HCT116 (cell line): ENCODE data around the gene SGSH. TPM values are rescaled to one million over a fixed set of nuclear protein-coding genes. Genes with fewer than 3 reads are reported as not detected.

Source experiments
- ATAC-seq: fragments of 200-7000 bp; cut with Tn5 transposase; 2 replicates; pipeline ENCODE4 v1.9.1; 2020; ENCODE audit warnings: mild to moderate bottlenecking, moderate library complexity
- BruUV-seq: library from RNA; stranded (reverse); fragments of 400-500 nt; replicated peaks from 2 replicates; lab custom pipeline; 2021; lab: Mats Ljungman, UMichigan
- CTCF ChIA-PET: fragments of 300-600 bp; sonication (Branson Sonifier 250); formaldehyde crosslinking; loops from one replicate; lab custom pipeline; 2021; ENCODE audit warnings: antibody characterized with exemption; lab: Charles Lee
- POLR2A ChIA-PET: fragments of 300-600, 350-600 bp; sonication (Branson Sonifier 250); formaldehyde crosslinking; loops from one replicate; lab custom pipeline; 2021; ENCODE audit warnings: antibody characterized with exemption; lab: Charles Lee
- RAD21 ChIA-PET, 2 experiments: fragments of 300-600 bp; sonication (Branson Sonifier 250); formaldehyde crosslinking; loops; one replicate each; lab custom pipeline; 2023; ENCODE audit warnings: low total read pairs in 2 of 2; ENCODE audit not compliant: uncharacterized antibody in 2 of 2, unreplicated experiment in 2 of 2, low non-redundant PET in 1 of 2; lab: Charles Lee
- DNase-seq: peaks from one replicate; pipeline ENCODE4 v3.0.0-alpha.2; 2010; ENCODE audit warnings: low read depth, low spot score
- H2AFZ ChIP-seq: fragments of 200-600 bp; shearing (Covaris generic), sonication (generic); 2 replicates; pipeline ENCODE4 v1.6.1; 2017; ENCODE audit warnings: low read depth, mixed run types, mixed read lengths, antibody characterized with exemption, low read length; ENCODE audit not compliant: poor library complexity, severe bottlenecking
- H3K27ac ChIP-seq: 2 replicates; pipeline ENCODE4 v1.5.1; 2012; ENCODE audit warnings: low read depth, low read length
- H3K27me3 ChIP-seq: fragments of 200-600 bp; sonication (generic); 2 replicates; pipeline ENCODE4 v1.6.1; 2016; ENCODE audit warnings: mixed run types, low read length, mixed read lengths; ENCODE audit not compliant: insufficient read depth
- H3K36me3 ChIP-seq, 2 experiments: fragments of 200-500 bp in 1 of 2; fragments of 200-600 bp in 1 of 2; sonication (Bioruptor generic) in 1 of 2; sonication (generic) in 1 of 2; 2 replicates each; pipeline versions ENCODE4 v1.5.1 to v1.6.1; 2014 to 2016; ENCODE audit warnings: low read length in 2 of 2, inconsistent platforms in 1 of 2, mixed read lengths in 1 of 2, mixed run types in 1 of 2; ENCODE audit not compliant: insufficient read depth in 2 of 2, control insufficient read depth in 1 of 2
- H3K4me1 ChIP-seq, 2 experiments: fragments of 200-600 bp in 1 of 2; sonication (generic) in 1 of 2; 2 replicates each; pipeline versions ENCODE4 v1.5.1 to v1.6.1; 2012 to 2017; ENCODE audit warnings: low read length in 2 of 2, inconsistent platforms in 1 of 2, mild to moderate bottlenecking in 1 of 2, mixed read lengths in 1 of 2, mixed run types in 1 of 2, moderate library complexity in 1 of 2; ENCODE audit not compliant: insufficient read depth in 2 of 2, control insufficient read depth in 1 of 2
- H3K4me2 ChIP-seq: fragments of 200-600 bp; sonication (generic); 2 replicates; pipeline ENCODE4 v1.6.1; 2017; ENCODE audit warnings: mixed run types, low read length, mixed read lengths
- H3K4me3 ChIP-seq, 2 experiments: fragments of 200-600 bp in 1 of 2; sonication (generic) in 1 of 2; replicated peaks in 1 of 2; 2 replicates each; pipeline ENCODE4 v1.5.1; 2011 to 2016; ENCODE audit warnings: low read length in 2 of 2, control low read depth in 1 of 2, low read depth in 1 of 2, mild to moderate bottlenecking in 1 of 2, mixed read lengths in 1 of 2, mixed run types in 1 of 2
- H3K79me2 ChIP-seq: fragments of 200-600 bp; sonication (generic); 2 replicates; pipeline ENCODE4 v1.6.1; 2017; ENCODE audit warnings: mild to moderate bottlenecking, mixed run types, low read length, moderate library complexity, mixed read lengths; ENCODE audit not compliant: insufficient read depth
- H3K9ac ChIP-seq: fragments of 200-600 bp; sonication (generic); 2 replicates; pipeline ENCODE4 v1.6.1; 2016; ENCODE audit warnings: low read length, mixed read lengths
- H3K9me2 ChIP-seq: fragments of 200-600 bp; sonication (generic), shearing (Covaris generic); 2 replicates; pipeline ENCODE4 v1.6.1; 2017; ENCODE audit warnings: mixed run types, mild to moderate bottlenecking, moderate library complexity; ENCODE audit not compliant: insufficient read depth
- H3K9me3 ChIP-seq, 2 experiments: fragments of 200-500 bp in 1 of 2; fragments of 200-600 bp in 1 of 2; sonication (Bioruptor generic) in 1 of 2; sonication (generic) in 1 of 2; 2 replicates each; pipeline ENCODE4 v1.6.1; 2014 to 2017; ENCODE audit warnings: low read length in 2 of 2, mixed read lengths in 2 of 2, inconsistent platforms in 1 of 2, low read depth in 1 of 2, mild to moderate bottlenecking in 1 of 2, mixed run types in 1 of 2, moderate library complexity in 1 of 2; ENCODE audit not compliant: control insufficient read depth in 1 of 2, insufficient read depth in 1 of 2
- H4K20me1 ChIP-seq: fragments of 200-600 bp; sonication (generic), shearing (Covaris generic); 2 replicates; pipeline ENCODE4 v1.6.1; 2017; ENCODE audit warnings: mixed run types, mild to moderate bottlenecking, moderate library complexity; ENCODE audit not compliant: insufficient read depth
- CBX3 ChIP-seq: IDR thresholded peaks from 2 replicates; pipeline ENCODE4 v1.6.1; 2012; ENCODE audit warnings: low read depth
- CEBPB ChIP-seq: IDR thresholded peaks from 2 replicates; pipeline ENCODE4 v1.6.1; 2012; ENCODE audit warnings: low read depth
- CTCF ChIP-seq, 3 experiments: fragments of 200-600 bp in 1 of 3; sonication (generic) in 1 of 3; IDR thresholded peaks in 2 of 3; conservative IDR thresholded peaks in 1 of 3; 2 replicates each; pipeline ENCODE4 v1.5.1; 2012 to 2017; ENCODE audit warnings: low read depth in 2 of 3, low read length in 2 of 3, antibody characterized with exemption in 1 of 3, borderline replicate concordance in 1 of 3, control low read depth in 1 of 3, mild to moderate bottlenecking in 1 of 3, mixed read lengths in 1 of 3, mixed run types in 1 of 3, moderate library complexity in 1 of 3; ENCODE audit not compliant: insufficient read depth in 1 of 3
- EGR1 ChIP-seq: IDR thresholded peaks from 2 replicates; pipeline ENCODE4 v1.6.1; 2012; ENCODE audit warnings: low read depth
- EZH2phosphoT487 ChIP-seq: fragments of 200-600 bp; IDR thresholded peaks from 2 replicates; pipeline ENCODE4 v1.6.1; 2018; ENCODE audit warnings: antibody characterized with exemption, borderline replicate concordance
- JUND ChIP-seq: IDR thresholded peaks from 2 replicates; pipeline ENCODE4 v1.6.1; 2012
- MAX ChIP-seq: IDR thresholded peaks from 2 replicates; pipeline ENCODE4 v1.6.1; 2012
- POLR2A ChIP-seq: IDR thresholded peaks from 2 replicates; pipeline ENCODE4 v1.7.0; 2011; ENCODE audit warnings: borderline replicate concordance; ENCODE audit not compliant: insufficient read depth, insufficient read length; ENCODE audit errors: extremely low read depth
- POLR2AphosphoS5 ChIP-seq: IDR thresholded peaks from 2 replicates; pipeline ENCODE4 v1.6.1; 2011; ENCODE audit warnings: mild to moderate bottlenecking, low read depth, low read length, moderate library complexity
- RAD21 ChIP-seq: IDR thresholded peaks from 2 replicates; pipeline ENCODE4 v1.6.1; 2012; ENCODE audit warnings: low read depth, mild to moderate bottlenecking
- SIN3A ChIP-seq: IDR thresholded peaks from 2 replicates; pipeline ENCODE4 v1.6.1; 2012; ENCODE audit warnings: low read depth
- SP1 ChIP-seq: IDR thresholded peaks from 2 replicates; pipeline ENCODE4 v1.6.1; 2012; ENCODE audit warnings: low read depth
- SRF ChIP-seq: IDR thresholded peaks from 2 replicates; pipeline ENCODE4 v1.6.1; 2012; ENCODE audit warnings: low read depth
- TCF7L2 ChIP-seq: IDR thresholded peaks from 2 replicates; pipeline ENCODE4 v1.7.0; 2011; ENCODE audit warnings: borderline replicate concordance, inconsistent platforms; ENCODE audit not compliant: insufficient read depth, insufficient read length; ENCODE audit errors: extremely low read depth
- YY1 ChIP-seq: IDR thresholded peaks from 2 replicates; pipeline ENCODE4 v1.6.1; 2011; ENCODE audit warnings: low read length, low read depth, moderate library complexity, mild to moderate bottlenecking; ENCODE audit not compliant: insufficient replicate concordance; ENCODE audit errors: extremely low read depth
- ZBTB33 ChIP-seq: IDR thresholded peaks from 2 replicates; pipeline ENCODE4 v1.6.1; 2011; ENCODE audit warnings: mild to moderate bottlenecking, low read length, moderate library complexity; ENCODE audit not compliant: insufficient replicate concordance; ENCODE audit errors: extremely low read depth
- ZFX ChIP-seq: fragments of 450-650 bp; IDR thresholded peaks from 2 replicates; pipeline ENCODE4 v1.6.1; 2017
- intact Hi-C: fragments of 100-400 bp; cut with micrococcal nuclease; formaldehyde crosslinking; loops from 2 replicates; pipeline ENCODE4 v1.10.0; 2022
- total RNA-seq: library from RNA; stranded (reverse); gene quantifications from one replicate; pipeline ENCODE4 v1.2.1, GENCODE V29; 2021; ENCODE audit not compliant: unreplicated experiment

The SGSH gene
- total RNA-seq, 1 experiment from 2014 or later = 34.4 TPM

- ChIA-PET CTCF (no interaction called here), POLR2A (no interaction called here), RAD21 (no interaction called here)
- H3K4me2 ChIP-seq = peak overlapping the region; percentile 21; the same call in 1 of the 2 replicates
- H4K20me1 ChIP-seq = no peaks in the 10 kb centered on the region
- no peaks in the 10 kb centered on the region for H3K36me3 ChIP-seq
- H3K4me3 ChIP-seq = no peak overlapping the region
- DNase-seq (no peak), ATAC-seq (peak; percentile 58)
- intact Hi-C loops = no loop called here
- no peaks in the 10 kb centered on the region; the same call in 1 of the 2 replicates for H3K27me3 ChIP-seq
- no peaks in the 10 kb centered on the region for H3K79me2 ChIP-seq
- H3K9me2 ChIP-seq = no peaks in the 10 kb centered on the region
- BruUV-seq = no TSS peak
- TF ChIP-seq JUND = no peak
- TF ChIP-seq EZH2phosphoT487 = no peak
- TF ChIP-seq ZFX = no peak
- no peak for TF ChIP-seq RAD21
- TF ChIP-seq YY1 = no peak
- TF ChIP-seq SIN3A = no peak
- TF ChIP-seq MAX = no peak
- no peak for TF ChIP-seq POLR2A
- no peak for TF ChIP-seq SRF
- TF ChIP-seq CTCF (IDR thresholded peaks at IDR 0.05 in 2 of 3, conservative IDR thresholded peaks at IDR 0.05 in 1 of 3; ENCODE audit: borderline replicate concordance in 1 of 3, insufficient read depth in 1 of 3, low read depth in 2 of 3, low read length in 2 of 3) = no peak
- no peak for TF ChIP-seq TCF7L2
- TF ChIP-seq CEBPB = no peak
- TF ChIP-seq ZBTB33 = no peak
- TF ChIP-seq SP1 = no peak
- TF ChIP-seq EGR1 = no peak
- no peak for TF ChIP-seq POLR2AphosphoS5
- no peak for TF ChIP-seq CBX3
- H3K4me1 ChIP-seq = peaks cover 0 to 16% of the 10 kb centered on the region in 2 experiments; a peak in 1 of 4 replicates
- no peak overlapping the region for H2AFZ ChIP-seq
- no peaks in the 10 kb centered on the region for H3K9me3 ChIP-seq
- no peak overlapping the region for H3K9ac ChIP-seq
- no peak overlapping the region for H3K27ac ChIP-seq
These were observed 32.6 kb downstream of the SGSH start for GRCh38 chr17:80187515-80187941.
